Ammon's horn (tissue), 1 donor: ENCODE measurements around the gene LRRC36.
A peak's percentile ranks its signal among the peaks of the same experiment; 100 is the strongest.
"Not testable (repeated sequence)": the region's sequence is repeated elsewhere in the genome, so short reads cannot be mapped to it uniquely, and the experiment has no call there.

Experiments used
- DNase-seq: peaks from one replicate; pipeline ENCODE4 v3.0.0-alpha.2; 2016; ENCODE audit warnings: low spot score

The LRRC36 gene

GRCh38 chr16:67400901-67401300 lies 74.3 kb downstream of the LRRC36 start:
- no peak for DNase-seq

- DNase-seq, result no peak
Measured at GRCh38 chr16:67403976-67404555, 77.5 kb downstream of the LRRC36 start.

GRCh38 chr16:67404740-67405226 lies 78.2 kb downstream of the LRRC36 start:
- DNase-seq, result no peak

GRCh38 chr16:67405336-67405735 lies 78.7 kb downstream of the LRRC36 start:
- no peak for DNase-seq

- peak; percentile 49 for DNase-seq
Measured at GRCh38 chr16:67406111-67406971, 79.7 kb downstream of the LRRC36 start.

DNA sequence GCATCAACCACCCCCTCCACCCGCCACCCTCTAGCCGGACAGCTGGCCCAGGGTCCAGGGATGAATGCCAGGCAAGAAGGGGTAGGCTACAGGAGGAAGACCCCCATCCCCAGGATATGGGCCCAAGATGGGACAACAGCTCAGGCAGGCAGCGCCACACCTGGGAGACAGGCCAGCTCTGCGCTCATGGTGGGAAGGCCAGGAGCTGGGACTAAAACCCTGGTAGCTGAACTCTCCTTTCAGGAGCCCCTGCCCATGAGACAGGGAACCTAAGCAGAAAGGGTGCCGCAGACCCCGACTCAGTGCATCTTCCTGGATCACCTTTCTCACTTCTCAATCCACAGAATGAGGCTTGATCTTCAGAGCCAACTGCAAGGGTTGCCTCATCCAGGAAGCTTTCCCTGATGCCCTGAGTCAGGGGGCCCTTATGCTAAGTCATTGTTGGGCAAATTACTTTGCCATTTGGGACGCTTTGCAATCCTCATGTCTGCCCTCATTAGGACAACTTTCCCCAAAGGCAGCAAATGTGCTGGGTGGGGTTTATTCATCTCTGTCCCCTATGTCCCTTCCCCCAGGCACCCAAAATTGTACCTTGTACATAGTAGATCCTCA lies 80.7 kb downstream of the LRRC36 start:
- DNase-seq, result no peak

- no peak for DNase-seq
Measured at GRCh38 chr16:67407788-67408452, 81.3 kb downstream of the LRRC36 start.

DNA sequence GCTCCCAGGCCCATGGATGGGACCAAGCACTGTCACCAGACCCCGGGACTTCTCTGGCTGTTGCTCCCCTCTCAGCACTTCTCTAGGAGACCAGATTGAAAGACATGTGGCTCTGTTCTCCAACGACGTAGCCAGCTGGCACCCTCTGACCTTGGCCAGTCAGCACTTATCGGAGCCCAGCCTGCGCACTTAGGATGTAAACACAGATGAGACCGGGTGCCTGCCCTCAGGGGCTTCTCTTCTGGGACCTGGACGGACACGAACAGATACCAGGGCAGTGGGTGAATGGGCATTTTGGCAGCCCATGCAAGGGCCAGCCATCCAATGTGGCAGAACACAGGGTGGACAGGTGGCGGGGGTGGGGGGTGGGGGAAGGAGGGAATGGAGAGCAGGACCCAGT lies 83.0 kb downstream of the LRRC36 start:
- DNase-seq, result no peak

- DNase-seq, result no peak
Measured at GRCh38 chr16:67411339-67411738, 84.7 kb downstream of the LRRC36 start.

GRCh38 chr16:67412294-67412693 lies 85.7 kb downstream of the LRRC36 start:
- no peak for DNase-seq

DNA sequence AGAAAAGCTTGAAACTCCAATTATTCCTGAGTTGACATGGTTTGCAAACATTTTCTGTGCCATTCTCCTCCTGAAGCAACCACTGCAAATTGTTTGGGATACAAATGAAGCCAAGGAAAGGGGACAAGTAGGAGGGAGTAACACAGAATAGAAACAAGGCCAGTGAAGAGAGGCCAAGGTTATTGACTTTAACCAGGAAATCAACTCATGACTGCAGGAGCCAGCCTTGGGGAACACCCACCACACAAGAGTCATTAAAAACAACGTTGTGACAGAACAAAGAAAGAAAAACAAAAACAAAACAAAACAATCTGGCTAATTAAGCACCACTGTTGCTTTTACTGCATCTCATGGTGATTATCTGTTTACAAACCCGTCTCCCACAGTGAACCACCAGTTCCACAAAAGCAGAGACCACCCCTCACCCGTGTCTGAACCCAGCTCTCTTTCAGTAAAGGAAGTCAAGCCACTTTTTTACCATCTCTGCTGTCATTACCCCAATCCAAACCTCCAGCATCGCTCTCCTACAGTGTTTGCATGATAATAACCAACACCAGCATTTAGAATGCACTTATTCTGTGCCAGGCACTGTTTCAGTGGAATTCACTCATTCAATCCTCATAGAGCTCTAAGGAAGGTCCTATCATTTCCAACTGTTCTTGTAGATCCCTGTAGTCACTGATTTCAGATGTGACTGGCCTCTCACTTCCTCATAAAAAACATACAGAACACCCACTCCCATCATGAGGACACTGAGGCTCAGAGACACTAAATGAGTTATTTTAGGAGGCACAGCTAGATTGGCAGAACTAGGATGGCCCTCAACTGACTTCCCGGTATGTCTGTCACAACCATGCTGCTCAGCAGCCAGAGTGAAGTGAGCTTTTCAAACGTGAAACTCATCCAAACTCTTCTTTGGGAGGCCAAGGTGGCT lies 87.6 kb downstream of the LRRC36 start:
- no peak for DNase-seq

- not testable (repeated sequence) for DNase-seq
Measured at GRCh38 chr16:67415421-67415820, 88.8 kb downstream of the LRRC36 start.

DNA sequence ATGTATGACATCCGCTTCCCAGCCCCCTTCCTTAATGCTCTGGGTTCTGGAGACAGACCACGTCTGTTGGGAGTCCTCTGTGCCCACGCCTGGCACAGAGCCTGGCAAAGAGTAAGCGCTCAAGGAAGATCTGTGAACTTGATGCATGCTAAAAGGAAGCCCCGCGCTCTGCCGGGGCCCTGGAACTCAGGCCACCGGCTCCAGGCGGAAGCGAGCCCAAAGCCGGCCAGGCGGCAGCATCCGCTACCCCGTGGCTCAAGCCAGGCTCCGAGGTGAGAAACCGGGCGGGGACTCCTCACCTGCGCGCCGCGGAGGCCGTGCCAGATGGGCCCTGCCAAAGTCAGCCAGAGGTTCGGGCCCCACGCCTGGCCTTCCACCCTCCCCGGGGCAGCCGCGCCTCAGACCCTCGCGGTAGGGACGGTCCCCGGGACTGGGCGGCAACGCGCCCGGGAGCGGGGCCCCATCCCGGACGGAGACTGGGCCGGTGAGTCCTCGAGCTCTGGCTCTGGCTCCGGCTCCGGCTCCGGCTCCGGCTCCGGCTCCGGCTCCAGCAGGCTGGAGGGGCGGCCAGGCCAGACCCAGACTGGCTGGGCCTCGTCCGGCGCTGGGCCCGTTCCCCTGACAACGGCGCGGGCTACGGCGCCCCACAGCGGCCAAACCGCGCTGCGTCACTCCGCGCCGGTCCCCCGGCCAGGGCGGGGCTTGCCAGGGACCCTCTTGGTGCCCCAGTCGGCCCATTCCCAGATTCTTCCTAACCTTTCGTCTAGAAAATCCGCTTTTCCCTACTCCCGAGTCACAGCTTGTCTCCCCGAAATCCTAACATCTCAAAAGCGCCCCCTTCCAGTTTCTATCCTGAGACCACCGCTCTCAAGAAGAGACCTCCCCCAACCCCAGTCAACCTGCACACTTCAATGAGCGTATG lies 89.5 kb downstream of the LRRC36 start, which contains the start of gene ZDHHC1:
ZDHHC1 (minus strand) TSS at position 606 of the 922 bp plus-strand sequence. CDS start 8,702 bp downstream, outside the sequence.
- DNase-seq, result peak; percentile 75

DNA sequence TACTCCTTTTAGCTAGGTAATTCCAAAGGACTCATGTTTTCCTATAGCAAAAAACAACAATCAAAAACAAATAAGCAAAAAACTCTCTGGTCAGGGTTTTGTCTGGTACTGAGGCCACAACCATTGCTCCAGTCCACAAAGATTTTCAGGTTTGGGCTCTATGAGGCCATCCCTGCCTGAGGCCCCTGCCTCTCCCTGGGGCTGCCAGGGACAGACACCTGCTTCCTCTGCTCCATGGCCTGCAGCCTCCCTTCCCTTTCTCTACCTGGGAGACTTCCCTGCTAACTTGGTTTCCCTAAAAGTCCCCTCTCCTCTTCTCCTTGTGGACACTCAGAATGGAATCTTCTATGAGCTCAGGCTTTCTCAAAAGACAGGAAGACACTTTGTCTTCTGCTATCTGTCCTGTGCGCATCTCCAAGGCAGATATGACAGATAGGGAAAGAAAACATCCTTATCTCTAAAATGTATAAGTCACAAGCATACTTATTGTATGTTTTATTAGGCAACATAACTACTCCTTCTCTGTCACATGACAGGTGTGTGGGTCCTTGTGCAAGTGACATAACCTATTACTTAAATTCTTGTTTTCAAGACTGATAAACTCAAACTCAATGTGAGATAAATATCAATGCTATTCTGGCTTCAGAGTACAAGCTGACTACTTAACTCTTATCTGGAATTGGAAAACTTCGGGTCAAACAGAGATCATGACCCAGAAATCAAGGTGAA lies 90.9 kb downstream of the LRRC36 start:
- no peak for DNase-seq

- no peak for DNase-seq
Measured at GRCh38 chr16:67419502-67419901, 92.9 kb downstream of the LRRC36 start.

DNA sequence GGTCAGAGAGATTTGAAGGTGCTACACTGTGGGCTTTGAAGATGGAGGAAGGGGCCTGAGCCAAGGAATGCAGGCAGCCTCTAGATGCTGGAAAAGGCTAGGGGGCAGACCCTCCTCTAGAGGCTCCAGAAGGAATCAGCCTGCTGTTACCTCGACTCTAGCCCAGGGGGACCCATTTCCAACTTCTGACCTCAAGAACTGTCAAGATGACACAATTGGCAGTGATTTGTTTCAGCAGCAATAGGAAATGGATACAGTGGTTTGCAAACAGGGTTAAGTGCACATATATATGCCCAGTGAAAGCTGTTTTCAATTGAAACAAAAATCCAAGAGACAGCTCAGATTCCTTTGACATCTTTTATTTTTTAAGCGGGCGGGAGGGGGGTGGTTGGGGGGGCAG lies 93.3 kb downstream of the LRRC36 start:
- no peak for DNase-seq

DNA sequence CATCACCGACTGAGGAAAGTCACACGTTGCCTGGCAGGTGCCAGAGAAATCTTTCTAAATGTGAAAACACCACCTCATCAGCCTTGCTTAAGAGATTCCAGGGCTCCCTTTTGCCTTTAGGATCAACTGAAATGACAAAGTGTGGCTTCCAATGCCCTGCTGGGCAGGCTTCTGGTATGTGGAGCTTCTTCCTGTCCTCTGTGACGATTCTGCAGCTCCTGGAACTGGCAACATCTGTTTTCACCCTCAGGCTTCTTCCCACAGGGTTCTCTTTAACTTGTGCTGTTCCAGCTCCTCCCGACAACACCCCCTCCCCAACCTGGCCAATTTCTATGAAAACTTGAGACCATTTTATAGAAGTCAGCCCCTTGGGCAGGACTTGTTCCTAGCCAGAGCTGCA lies 94.4 kb downstream of the LRRC36 start:
- DNase-seq, result no peak

GRCh38 chr16:67423015-67423414 lies 96.4 kb downstream of the LRRC36 start:
- no peak for DNase-seq

DNA sequence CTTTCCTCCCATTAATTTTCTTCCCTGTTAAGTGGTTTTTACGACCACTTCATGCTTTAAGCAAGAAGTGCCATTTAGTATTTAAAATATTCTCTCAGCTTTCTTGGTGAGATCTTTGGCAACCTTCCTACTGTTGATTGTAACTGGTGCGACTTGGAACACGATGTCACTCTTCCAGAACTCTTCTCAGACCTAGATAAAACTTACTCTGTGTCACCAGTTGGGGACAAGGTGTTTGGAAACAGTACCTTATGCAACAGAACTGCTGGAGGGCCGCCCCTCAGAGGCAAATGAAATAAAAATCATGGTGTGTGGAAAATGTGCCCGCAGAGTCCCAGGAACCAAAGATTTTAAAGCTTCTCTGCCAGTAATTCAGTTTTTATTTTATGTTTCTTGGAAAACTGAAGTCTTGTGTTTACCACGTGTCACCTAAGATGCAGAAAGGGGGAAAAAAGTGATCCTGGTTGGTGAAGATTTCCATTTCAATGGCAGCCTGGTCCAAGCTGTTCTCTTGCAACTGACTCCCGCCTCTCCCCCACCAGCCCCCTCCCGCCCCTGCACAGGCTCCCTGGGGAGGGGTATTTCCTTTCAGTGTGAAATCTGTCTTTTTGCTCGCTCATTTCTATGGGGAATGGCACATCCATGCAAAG lies 97.1 kb downstream of the LRRC36 start:
- no peak for DNase-seq
